Esophagus muscularis mucosa (tissue), 4 donors: ENCODE data around the gene ANKRD24. TPM values are rescaled to one million over a fixed set of nuclear protein-coding genes. Genes with fewer than 3 reads are reported as not detected.

Experiments used
- DNase-seq: peaks from one replicate; pipeline ENCODE4 v3.0.0-alpha.2; 2017; ENCODE audit errors: extremely low spot score
- H3K27ac ChIP-seq, 4 donors: fragments of 200-600 bp; sonication (generic); replicated peaks in 1 of 4; 1 replicate in 3 of 4; 2 replicates in 1 of 4; pipeline ENCODE4 v1.5.1; 2016 to 2019; ENCODE audit warnings: mild to moderate bottlenecking in 1 of 4
- H3K27me3 ChIP-seq, 4 donors: fragments of 200-600 bp; sonication (generic); one replicate each; pipeline versions ENCODE4 v1.5.1 to v1.6.0; 2016 to 2019
- H3K36me3 ChIP-seq, 4 donors: fragments of 200-600 bp; sonication (generic); one replicate each; pipeline ENCODE4 v1.5.1; 2016 to 2019
- H3K4me1 ChIP-seq, 4 donors: fragments of 200-600 bp; sonication (generic); one replicate each; pipeline ENCODE4 v1.5.1; 2016 to 2019
- H3K4me3 ChIP-seq, 4 donors: fragments of 200-600 bp; sonication (generic); 1 replicate in 2 of 4; 2 replicates in 2 of 4; pipeline ENCODE4 v1.5.1; 2016 to 2019; ENCODE audit warnings: mild to moderate bottlenecking in 4 of 4, moderate library complexity in 1 of 4
- H3K9me3 ChIP-seq, 4 donors: fragments of 200-600 bp; sonication (generic); 1 replicate in 3 of 4; 2 replicates in 1 of 4; pipeline ENCODE4 v1.5.1; 2016 to 2019
- EP300 ChIP-seq: sonication (generic); formaldehyde crosslinking; IDR thresholded peaks from one replicate; pipeline ENCODE4 v1.6.1; 2017; ENCODE audit warnings: antibody characterized with exemption
- POLR2A ChIP-seq: fragments of 450-650 bp; IDR thresholded peaks from one replicate; pipeline ENCODE4 v1.6.1; 2017; ENCODE audit warnings: antibody characterized with exemption, moderate library complexity, mild to moderate bottlenecking, low read depth
- POLR2AphosphoS5 ChIP-seq, 2 donors: sonication (generic); formaldehyde crosslinking; IDR thresholded peaks; one replicate each; pipeline ENCODE4 v1.6.1; 2017; ENCODE audit warnings: antibody characterized with exemption in 2 of 2
- WGBS: methylation state at CpG from one replicate; pipeline ENCODE4 v1.1.5; 2018; 5-methylcytosine and 5-hydroxymethylcytosine counted together
- intact Hi-C: fragments of 100-400 bp; cut with DNase I; formaldehyde crosslinking; loops from one replicate; pipeline ENCODE4 v1.15.1; 2023
- total RNA-seq, 4 donors: library from RNA; depleted of rRNA; stranded (reverse); fragments of >200 nt; gene quantifications; one replicate each; pipeline versions ENCODE4 v1.1.0 to v1.2.1, GENCODE V29; 2016
- TF ChIP-seq, protein P1 (sequence below), 3 experiments: fragments of 200-600 bp in 2 of 3; fragments of 450-650 bp in 1 of 3; sonication (generic) in 2 of 3; IDR thresholded peaks; one replicate each; pipeline ENCODE4 v1.5.1; 2017 to 2019; ENCODE audit warnings: antibody characterized with exemption in 3 of 3, mild to moderate bottlenecking in 2 of 3, moderate library complexity in 1 of 3

ANKRD24 gene
- total RNA-seq, 4 donors from 2014 or later: 0.32 to 2.5 (median 0.96) TPM

DNA sequence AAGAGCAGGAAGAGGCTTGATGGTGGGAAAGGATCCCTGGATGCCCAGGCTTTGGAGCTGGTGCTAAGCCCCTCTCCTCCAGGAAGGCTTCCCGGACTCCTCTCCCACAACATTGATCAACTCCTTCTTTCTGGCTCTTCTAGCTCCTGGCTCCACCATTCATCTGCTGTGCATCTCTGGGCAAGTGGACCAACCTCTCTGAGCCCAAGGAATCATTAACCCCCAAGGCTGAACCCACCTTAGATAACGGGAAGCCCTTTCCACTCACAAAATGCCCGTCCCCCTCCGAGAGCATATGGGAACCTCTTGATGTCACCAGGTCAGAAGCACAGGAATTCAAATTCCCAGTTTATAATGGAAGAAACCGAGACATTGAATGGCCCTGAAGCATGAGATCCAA lies 5.3 kb upstream of the ANKRD24 start:
- Histone ChIP-seq H3K27ac (no peak overlapping the region), H3K36me3 (peaks cover 4 to 69% (median 57%) of the 10 kb centered on the region in 4 donors), H3K9me3 (no peaks in the 10 kb centered on the region), H3K27me3 (peaks cover 0 to 18% (median 0%) of the 10 kb centered on the region in 4 donors), H3K4me3 (no peak overlapping the region), H3K4me1 (peaks cover 9 to 26% (median 22%) of the 10 kb centered on the region in 4 donors)
- WGBS: 98% methylated on average over 5 of the region's 5 CpGs
- TF ChIP-seq EP300 (no peak), POLR2A (no peak), POLR2AphosphoS5 (IDR thresholded peaks at IDR 0.05) (no peak)
- TF ChIP-seq, protein P1, sequence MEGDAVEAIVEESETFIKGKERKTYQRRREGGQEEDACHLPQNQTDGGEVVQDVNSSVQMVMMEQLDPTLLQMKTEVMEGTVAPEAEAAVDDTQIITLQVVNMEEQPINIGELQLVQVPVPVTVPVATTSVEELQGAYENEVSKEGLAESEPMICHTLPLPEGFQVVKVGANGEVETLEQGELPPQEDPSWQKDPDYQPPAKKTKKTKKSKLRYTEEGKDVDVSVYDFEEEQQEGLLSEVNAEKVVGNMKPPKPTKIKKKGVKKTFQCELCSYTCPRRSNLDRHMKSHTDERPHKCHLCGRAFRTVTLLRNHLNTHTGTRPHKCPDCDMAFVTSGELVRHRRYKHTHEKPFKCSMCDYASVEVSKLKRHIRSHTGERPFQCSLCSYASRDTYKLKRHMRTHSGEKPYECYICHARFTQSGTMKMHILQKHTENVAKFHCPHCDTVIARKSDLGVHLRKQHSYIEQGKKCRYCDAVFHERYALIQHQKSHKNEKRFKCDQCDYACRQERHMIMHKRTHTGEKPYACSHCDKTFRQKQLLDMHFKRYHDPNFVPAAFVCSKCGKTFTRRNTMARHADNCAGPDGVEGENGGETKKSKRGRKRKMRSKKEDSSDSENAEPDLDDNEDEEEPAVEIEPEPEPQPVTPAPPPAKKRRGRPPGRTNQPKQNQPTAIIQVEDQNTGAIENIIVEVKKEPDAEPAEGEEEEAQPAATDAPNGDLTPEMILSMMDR (IDR thresholded peaks at IDR 0.05): no peak
- intact Hi-C loops: no loop called here
- DNase-seq: no peak

- intact Hi-C loops: no loop called here
- Histone ChIP-seq H3K27me3 (peaks cover 0 to 2% (median 0%) of the 10 kb centered on the region in 4 donors), H3K4me3 (no peak overlapping the region), H3K27ac (no peak overlapping the region), H3K4me1 (peaks cover 15 to 29% (median 25%) of the 10 kb centered on the region in 4 donors), H3K36me3 (peaks cover 4 to 69% (median 57%) of the 10 kb centered on the region in 4 donors), H3K9me3 (no peaks in the 10 kb centered on the region)
- TF ChIP-seq EP300 (no peak), POLR2A (no peak), POLR2AphosphoS5 (IDR thresholded peaks at IDR 0.05) (no peak)
- TF ChIP-seq, protein P1 (IDR thresholded peaks at IDR 0.05): no peak
- DNase-seq: no peak
- 93% methylated on average over 18 of the region's 18 CpGs for WGBS
Measured at GRCh38 chr19:4178990-4179389, 3.5 kb upstream of the ANKRD24 start.

DNA sequence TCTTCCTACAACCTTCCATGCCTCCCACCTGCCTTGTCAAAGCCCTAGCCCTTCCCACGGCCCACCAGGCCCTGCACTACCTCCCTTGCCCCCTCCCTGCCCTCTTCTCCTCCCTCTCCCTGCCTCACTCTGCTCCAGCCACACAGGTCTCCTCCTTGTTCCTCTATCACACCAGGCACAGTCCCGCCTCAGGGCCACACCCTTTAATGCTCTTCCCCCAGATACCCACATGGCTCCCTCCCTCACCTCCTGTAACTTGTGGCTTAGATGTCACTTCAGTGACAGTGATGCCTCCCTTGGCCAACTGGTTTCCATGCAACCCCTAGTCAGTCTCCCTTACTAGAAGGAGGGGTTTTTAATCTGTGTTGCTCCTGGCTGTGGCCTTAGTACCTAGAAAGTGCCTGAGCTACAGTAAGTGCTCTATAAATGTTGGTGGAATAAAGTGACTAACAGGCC lies 1.4 kb upstream of the ANKRD24 start:
- DNase-seq: no peak
- H3K9me3 ChIP-seq: no peaks in the 10 kb centered on the region
- 76% methylated on average over 2 of the region's 2 CpGs for WGBS
- TF ChIP-seq POLR2AphosphoS5 (IDR thresholded peaks at IDR 0.05): no peak
- TF ChIP-seq POLR2A: no peak
- TF ChIP-seq, protein P1 (IDR thresholded peaks at IDR 0.05): no peak
- no peak for TF ChIP-seq EP300
- no peak overlapping the region for H3K27ac ChIP-seq
- intact Hi-C loops: no loop called here
- H3K4me1 ChIP-seq: peaks cover 15 to 30% (median 25%) of the 10 kb centered on the region in 4 donors
- peak overlapping the region in 1 of 4 donors; percentile 77 for H3K4me3 ChIP-seq
- peaks cover 0 to 12% (median 0%) of the 10 kb centered on the region in 4 donors for H3K27me3 ChIP-seq
- H3K36me3 ChIP-seq: peaks cover 0 to 49% (median 37%) of the 10 kb centered on the region in 4 donors

DNA sequence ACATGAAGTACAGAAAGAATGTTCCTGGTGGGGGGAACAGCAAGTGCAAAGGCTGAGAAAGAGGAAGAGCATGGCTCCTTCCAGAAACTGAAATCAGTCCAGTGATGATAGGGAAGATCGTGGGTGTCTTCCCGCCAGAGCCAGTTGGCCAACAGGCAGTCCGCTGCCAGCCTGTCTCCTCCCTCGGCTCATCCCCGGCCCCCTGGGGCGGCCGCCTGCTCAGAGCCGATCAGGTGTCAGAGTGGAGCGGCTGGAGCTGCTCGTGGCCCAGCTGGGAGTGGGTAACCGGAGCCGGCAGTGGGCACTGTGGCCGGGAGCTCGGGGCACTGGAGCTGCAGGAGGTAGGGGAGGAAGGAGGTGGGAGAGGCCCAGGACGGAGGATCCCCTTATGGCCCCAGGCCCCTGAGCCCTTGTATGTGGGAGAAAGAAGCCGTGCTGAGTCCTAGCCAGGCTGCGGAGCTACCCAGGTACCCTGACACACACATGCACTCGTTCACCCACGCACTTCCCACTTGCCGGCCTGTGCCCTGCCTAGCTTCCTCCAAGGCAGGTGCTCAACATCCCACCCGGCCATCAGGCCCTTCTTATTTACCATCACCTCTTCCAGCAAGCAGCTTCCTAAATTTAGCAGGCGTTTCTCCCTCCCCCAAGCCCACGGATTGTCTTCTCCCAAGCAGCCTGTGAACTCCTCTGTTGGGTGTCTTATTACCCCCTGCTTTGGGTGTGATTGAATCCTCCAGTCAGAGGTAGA lies 1.7 kb downstream of the ANKRD24 start:
- intact Hi-C loops: no loop called here
- H3K27me3 ChIP-seq: peaks cover 0 to 25% (median 0%) of the 10 kb centered on the region in 4 donors
- H3K9me3 ChIP-seq: no peaks in the 10 kb centered on the region
- H3K4me3 ChIP-seq: no peak overlapping the region
- H3K27ac ChIP-seq: no peak overlapping the region
- WGBS: 51% methylated on average over 15 of the region's 23 CpGs
- H3K36me3 ChIP-seq: peaks cover 0 to 18% (median 11%) of the 10 kb centered on the region in 4 donors
- TF ChIP-seq, protein P1 (IDR thresholded peaks at IDR 0.05): no peak
- peaks cover 15 to 30% (median 25%) of the 10 kb centered on the region in 4 donors for H3K4me1 ChIP-seq
- DNase-seq: no peak
